Natural killer cell treated with Interleukin-12 subunit alpha and Interleukin-12 subunit beta and Interleukin-15 and Interleukin-18, amount 100 ng/mL, for 72 hours (primary cell): ENCODE measurements around the gene FAM83F. TPM values are rescaled to one million over a fixed set of nuclear protein-coding genes. Genes with fewer than 3 reads are reported as not detected.
"Not testable (repeated sequence)": the region's sequence is repeated elsewhere in the genome, so short reads cannot be mapped to it uniquely, and the experiment has no call there.

Experiments
- ATAC-seq, 2 donors: fragments of 150-1000 bp; cut with Tn5 transposase in 1 of 2; sonication (Bioruptor Pico), chemical (Tn5 transposase) in 1 of 2; 2 replicates each; pipeline ENCODE4 v1.10.0; 2021
- DNase-seq: peaks from one replicate; pipeline ENCODE4 v3.0.0; 2022; ENCODE audit warnings: low spot score
- H3K27ac Mint-ChIP-seq, 2 donors: 1 replicate in 1 of 2; 2 replicates in 1 of 2; pipeline ENCODE4 v1.8.0; 2022; ENCODE audit warnings: mixed read lengths in 2 of 2, mild to moderate bottlenecking in 1 of 2, moderate library complexity in 1 of 2
- H3K27me3 Mint-ChIP-seq, 2 donors: 1 replicate in 1 of 2; 2 replicates in 1 of 2; pipeline ENCODE4 v1.8.0; 2022; ENCODE audit warnings: mixed read lengths in 2 of 2
- H3K36me3 Mint-ChIP-seq: one replicate; pipeline ENCODE4 v1.8.0; 2022; ENCODE audit warnings: mixed read lengths
- H3K4me1 Mint-ChIP-seq, 2 donors: 1 replicate in 1 of 2; 2 replicates in 1 of 2; pipeline ENCODE4 v1.8.0; 2022; ENCODE audit warnings: low read depth in 2 of 2, mixed read lengths in 2 of 2, mild to moderate bottlenecking in 1 of 2
- H3K4me3 Mint-ChIP-seq: one replicate; pipeline ENCODE4 v1.8.0; 2022; ENCODE audit warnings: mixed read lengths
- H3K9me3 Mint-ChIP-seq: 2 replicates; pipeline ENCODE4 v1.8.0; 2022; ENCODE audit warnings: mixed read lengths
- total RNA-seq, 2 donors: library from RNA; stranded (reverse); gene quantifications; one replicate each; pipeline ENCODE4 v1.2.3, GENCODE V29; 2022

The FAM83F gene
- total RNA-seq, 2 donors from 2014 or later = 0.39 TPM; not detected in 1

- no peaks in the 10 kb centered on the region for H3K27me3 Mint-ChIP-seq
Observed at GRCh38 chr22:40021401-40022000, 26.7 kb downstream of the FAM83F start.

GRCh38 chr22:40022536-40023240 lies 27.9 kb downstream of the FAM83F start:
- H3K27me3 Mint-ChIP-seq = no peaks in the 10 kb centered on the region
- no peak for DNase-seq
- no peaks in the 10 kb centered on the region for H3K9me3 Mint-ChIP-seq
- ATAC-seq = no peak
- H3K27ac Mint-ChIP-seq = no peak overlapping the region
- H3K4me3 Mint-ChIP-seq = no peak overlapping the region
- no peaks in the 10 kb centered on the region for H3K4me1 Mint-ChIP-seq
- no peaks in the 10 kb centered on the region for H3K36me3 Mint-ChIP-seq

More at GRCh38 chr22:40021401-40022000, 26.7 kb downstream of the FAM83F start:
- Mint-ChIP-seq H3K4me1 (no peaks in the 10 kb centered on the region), H3K4me3 (no peak overlapping the region), H3K36me3 (no peaks in the 10 kb centered on the region), H3K9me3 (no peaks in the 10 kb centered on the region), H3K27ac (no peak overlapping the region)
- no peak for ATAC-seq
- DNase-seq = no peak

GRCh38 chr22:40023341-40023841 lies 28.6 kb downstream of the FAM83F start:
- Mint-ChIP-seq H3K27me3 (no peaks in the 10 kb centered on the region), H3K9me3 (no peaks in the 10 kb centered on the region), H3K4me1 (no peaks in the 10 kb centered on the region), H3K27ac (no peak overlapping the region), H3K36me3 (no peaks in the 10 kb centered on the region), H3K4me3 (no peak overlapping the region)
- DNase-seq (no peak), ATAC-seq (no peak)

- ATAC-seq (peak; percentile 58 to 78), DNase-seq (no peak)
- Mint-ChIP-seq H3K4me3 (no peak overlapping the region), H3K4me1 (no peaks in the 10 kb centered on the region), H3K36me3 (no peaks in the 10 kb centered on the region), H3K27me3 (no peaks in the 10 kb centered on the region), H3K9me3 (no peaks in the 10 kb centered on the region), H3K27ac (no peak overlapping the region)
Observed at GRCh38 chr22:40024201-40025061, 29.7 kb downstream of the FAM83F start.

GRCh38 chr22:40025062-40025379 lies 30.3 kb downstream of the FAM83F start:
- not testable (repeated sequence) for H3K4me3 Mint-ChIP-seq, H3K27me3 Mint-ChIP-seq, H3K36me3 Mint-ChIP-seq, H3K4me1 Mint-ChIP-seq, H3K27ac Mint-ChIP-seq, H3K9me3 Mint-ChIP-seq, DNase-seq, ATAC-seq

GRCh38 chr22:40025856-40026255 lies 31.1 kb downstream of the FAM83F start:
- Mint-ChIP-seq H3K9me3 (no peaks in the 10 kb centered on the region), H3K27me3 (no peaks in the 10 kb centered on the region), H3K36me3 (no peaks in the 10 kb centered on the region), H3K4me1 (no peaks in the 10 kb centered on the region), H3K4me3 (no peak overlapping the region), H3K27ac (no peak overlapping the region)
- no peak for DNase-seq
- no peak for ATAC-seq

GRCh38 chr22:40026641-40027040 lies 31.9 kb downstream of the FAM83F start:
- no peak for ATAC-seq
- Mint-ChIP-seq H3K27ac (no peak overlapping the region), H3K9me3 (no peaks in the 10 kb centered on the region)

GRCh38 chr22:40027191-40028097 lies 32.7 kb downstream of the FAM83F start:
- no peaks in the 10 kb centered on the region for H3K4me1 Mint-ChIP-seq
- no peaks in the 10 kb centered on the region for H3K9me3 Mint-ChIP-seq
- H3K27me3 Mint-ChIP-seq = no peaks in the 10 kb centered on the region

More at GRCh38 chr22:40026641-40027040, 31.9 kb downstream of the FAM83F start:
- H3K36me3 Mint-ChIP-seq = no peaks in the 10 kb centered on the region
- H3K4me3 Mint-ChIP-seq = no peak overlapping the region
- no peaks in the 10 kb centered on the region for H3K4me1 Mint-ChIP-seq
- no peak for DNase-seq
- H3K27me3 Mint-ChIP-seq = no peaks in the 10 kb centered on the region

GRCh38 chr22:40028098-40028425 lies 33.3 kb downstream of the FAM83F start:
- no peaks in the 10 kb centered on the region for H3K27me3 Mint-ChIP-seq

More at GRCh38 chr22:40027191-40028097, 32.7 kb downstream of the FAM83F start:
- H3K27ac Mint-ChIP-seq = no peak overlapping the region
- no peak for ATAC-seq
- H3K36me3 Mint-ChIP-seq = no peaks in the 10 kb centered on the region
- no peak for DNase-seq
- H3K4me3 Mint-ChIP-seq = no peak overlapping the region

GRCh38 chr22:40029189-40029890 lies 34.6 kb downstream of the FAM83F start:
- H3K4me1 Mint-ChIP-seq = no peaks in the 10 kb centered on the region
- no peaks in the 10 kb centered on the region for H3K27me3 Mint-ChIP-seq
- DNase-seq (no peak), ATAC-seq (no peak)
- H3K9me3 Mint-ChIP-seq = no peaks in the 10 kb centered on the region
- H3K36me3 Mint-ChIP-seq = no peaks in the 10 kb centered on the region
- no peak overlapping the region for H3K4me3 Mint-ChIP-seq
- H3K27ac Mint-ChIP-seq = no peak overlapping the region

More at GRCh38 chr22:40028098-40028425, 33.3 kb downstream of the FAM83F start:
- H3K9me3 Mint-ChIP-seq = no peaks in the 10 kb centered on the region
- no peaks in the 10 kb centered on the region for H3K36me3 Mint-ChIP-seq
- no peaks in the 10 kb centered on the region for H3K4me1 Mint-ChIP-seq
- no peak overlapping the region for H3K4me3 Mint-ChIP-seq
- no peak for ATAC-seq
- H3K27ac Mint-ChIP-seq = no peak overlapping the region
- no peak for DNase-seq

- Mint-ChIP-seq H3K9me3 (no peaks in the 10 kb centered on the region), H3K36me3 (no peaks in the 10 kb centered on the region), H3K4me1 (no peaks in the 10 kb centered on the region), H3K27me3 (no peaks in the 10 kb centered on the region), H3K4me3 (no peak overlapping the region), H3K27ac (no peak overlapping the region)
- no peak for ATAC-seq
- no peak for DNase-seq
Observed at GRCh38 chr22:40030026-40030757, 35.4 kb downstream of the FAM83F start.

GRCh38 chr22:40030758-40031095 lies 36.0 kb downstream of the FAM83F start:
- Mint-ChIP-seq H3K4me3 (no peak overlapping the region), H3K9me3 (no peaks in the 10 kb centered on the region), H3K27ac (no peak overlapping the region), H3K27me3 (no peaks in the 10 kb centered on the region), H3K36me3 (no peaks in the 10 kb centered on the region), H3K4me1 (no peaks in the 10 kb centered on the region)
- DNase-seq (no peak), ATAC-seq (no peak)
